ENCODE data around the gene NUP188. TPM values are rescaled to one million over a fixed set of nuclear protein-coding genes. Genes with fewer than 3 reads are reported as not detected.

NUP188 gene
- total RNA-seq, 1 experiment from 2014 or later: 80.9 TPM

DNA sequence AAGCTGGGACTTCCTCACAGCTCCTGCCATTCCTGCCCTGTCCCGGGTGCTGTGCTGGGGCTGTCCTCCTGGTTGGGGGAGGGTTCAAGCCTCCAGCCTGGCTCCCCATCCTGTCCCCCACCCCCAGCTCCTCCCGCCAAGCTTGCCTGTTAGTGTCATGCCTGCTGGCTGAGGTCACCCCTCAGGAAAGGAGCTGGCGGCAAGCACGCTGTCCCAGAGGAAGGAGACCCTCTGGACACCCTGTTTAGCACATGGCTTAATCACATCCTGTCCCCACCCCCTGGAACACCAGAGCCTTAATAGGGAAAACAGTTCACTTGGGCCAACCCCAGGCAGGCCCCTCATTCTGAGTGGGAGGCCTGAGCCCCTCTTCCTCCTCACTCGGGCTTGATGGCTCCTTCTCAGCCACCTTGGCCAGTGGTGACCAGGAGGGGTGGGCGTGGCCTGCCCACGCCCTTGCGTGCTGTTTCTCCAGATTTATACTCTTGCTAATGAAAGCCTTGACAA is 35.9 kb upstream of the NUP188 start:
- Mint-ChIP-seq H3K4me1 (ENCODE audit: low read depth, unreplicated experiment) (peaks cover 22% of the 10 kb centered on the region), H3K27ac (ENCODE audit: unreplicated experiment) (peak overlapping the region; percentile 81), H3K4me3 (ENCODE audit: unreplicated experiment) (no peak overlapping the region), H3K27me3 (ENCODE audit: insufficient read depth, unreplicated experiment) (no peaks in the 10 kb centered on the region), H3K36me3 (ENCODE audit: insufficient read depth, unreplicated experiment) (peaks cover 41% of the 10 kb centered on the region), H3K9me3 (ENCODE audit: unreplicated experiment) (no peaks in the 10 kb centered on the region)
- no TSS peak for BruUV-seq (replicated peaks)
- H3K36me3 ChIP-seq (ENCODE audit: control insufficient read depth, insufficient read depth, low read length): peaks cover 1% of the 10 kb centered on the region; the same call in 1 of the 2 replicates
- H3K27me3 ChIP-seq (replicated peaks; ENCODE audit: control insufficient read depth, insufficient read depth, low read length): no peaks in the 10 kb centered on the region
- CTCF ChIA-PET: no interaction called here
- POLR2A ChIA-PET: no interaction called here
- intact Hi-C loops (cut with micrococcal nuclease; ENCODE audit: unreplicated experiment): no loop called here
- peaks cover 19% of the 10 kb centered on the region for H3K4me1 ChIP-seq
- TF ChIP-seq, protein P1, sequence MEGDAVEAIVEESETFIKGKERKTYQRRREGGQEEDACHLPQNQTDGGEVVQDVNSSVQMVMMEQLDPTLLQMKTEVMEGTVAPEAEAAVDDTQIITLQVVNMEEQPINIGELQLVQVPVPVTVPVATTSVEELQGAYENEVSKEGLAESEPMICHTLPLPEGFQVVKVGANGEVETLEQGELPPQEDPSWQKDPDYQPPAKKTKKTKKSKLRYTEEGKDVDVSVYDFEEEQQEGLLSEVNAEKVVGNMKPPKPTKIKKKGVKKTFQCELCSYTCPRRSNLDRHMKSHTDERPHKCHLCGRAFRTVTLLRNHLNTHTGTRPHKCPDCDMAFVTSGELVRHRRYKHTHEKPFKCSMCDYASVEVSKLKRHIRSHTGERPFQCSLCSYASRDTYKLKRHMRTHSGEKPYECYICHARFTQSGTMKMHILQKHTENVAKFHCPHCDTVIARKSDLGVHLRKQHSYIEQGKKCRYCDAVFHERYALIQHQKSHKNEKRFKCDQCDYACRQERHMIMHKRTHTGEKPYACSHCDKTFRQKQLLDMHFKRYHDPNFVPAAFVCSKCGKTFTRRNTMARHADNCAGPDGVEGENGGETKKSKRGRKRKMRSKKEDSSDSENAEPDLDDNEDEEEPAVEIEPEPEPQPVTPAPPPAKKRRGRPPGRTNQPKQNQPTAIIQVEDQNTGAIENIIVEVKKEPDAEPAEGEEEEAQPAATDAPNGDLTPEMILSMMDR (IDR thresholded peaks at IDR 0.05; ENCODE audit: insufficient read depth in 1 of 2, low read depth in 1 of 2, low read length in 1 of 2, severe bottlenecking in 1 of 2, unreplicated experiment in 1 of 2): no peak
- no peak overlapping the region for H3K4me3 ChIP-seq (ENCODE audit: low read depth, low read length)
- no peaks in the 10 kb centered on the region for H3K9me3 ChIP-seq
- no peak for DNase-seq

DNA sequence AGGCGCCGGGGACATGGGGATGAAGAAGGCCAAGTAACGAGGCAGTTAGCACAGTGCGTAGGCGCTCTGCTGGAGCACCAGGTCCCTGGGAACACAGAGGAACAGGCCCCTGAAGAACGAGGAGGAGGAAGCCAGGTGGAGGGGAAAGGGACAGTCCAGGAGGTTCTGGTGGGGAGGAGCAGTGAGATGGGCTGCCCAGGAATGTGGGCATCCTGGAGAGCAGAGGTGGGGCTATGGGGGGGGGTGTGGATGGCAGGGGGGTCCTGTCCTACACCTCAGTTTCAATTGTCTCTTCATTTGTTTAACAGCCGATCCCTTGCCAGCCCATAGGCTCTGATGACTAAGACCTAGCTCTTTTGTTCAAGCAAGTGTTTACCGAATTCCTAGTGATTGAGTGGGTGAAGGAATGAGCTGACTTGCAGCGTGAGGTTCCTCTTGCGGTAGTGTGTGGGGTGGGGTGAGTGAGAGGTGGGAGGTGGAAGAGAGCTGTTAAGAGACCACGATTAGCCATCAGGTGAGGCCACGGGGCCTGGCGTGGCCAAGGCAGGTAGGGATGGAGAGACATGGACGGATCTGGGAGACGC is 35.1 kb upstream of the NUP188 start:
- CTCF ChIA-PET: interaction anchor here (0.7 to 0.9 kb wide), 3 partner anchors 15 to 94 kb away, joined by 3 to 6 read pairs (median 3); partner anchors contain the start of gene ENDOG
- H3K4me3 ChIP-seq (ENCODE audit: low read depth, low read length): no peak overlapping the region
- POLR2A ChIA-PET: interaction anchor here (0.5 to 0.8 kb wide), 3 partner anchors 36 to 662 kb away, joined by 3 to 6 read pairs (median 3); partner anchors contain the start of gene ENDOG
- H3K27me3 ChIP-seq (replicated peaks; ENCODE audit: control insufficient read depth, insufficient read depth, low read length): no peaks in the 10 kb centered on the region
- intact Hi-C loops (cut with micrococcal nuclease; ENCODE audit: unreplicated experiment): no loop called here
- no peaks in the 10 kb centered on the region for H3K9me3 ChIP-seq
- DNase-seq: peak; percentile 52 to 53
- H3K36me3 Mint-ChIP-seq (ENCODE audit: insufficient read depth, unreplicated experiment): peaks cover 49% of the 10 kb centered on the region
- no TSS peak for BruUV-seq (replicated peaks)
- H3K4me3 Mint-ChIP-seq (ENCODE audit: unreplicated experiment): peak overlapping the region; percentile 7
- no peaks in the 10 kb centered on the region for H3K27me3 Mint-ChIP-seq (ENCODE audit: insufficient read depth, unreplicated experiment)
- H3K4me1 Mint-ChIP-seq (ENCODE audit: low read depth, unreplicated experiment): peaks cover 22% of the 10 kb centered on the region
- peak overlapping the region; percentile 81 for H3K27ac Mint-ChIP-seq (ENCODE audit: unreplicated experiment)
- H3K9me3 Mint-ChIP-seq (ENCODE audit: unreplicated experiment): no peaks in the 10 kb centered on the region
- H3K36me3 ChIP-seq (ENCODE audit: control insufficient read depth, insufficient read depth, low read length): peaks cover 1% of the 10 kb centered on the region; the same call in 1 of the 2 replicates
- TF ChIP-seq, protein P1 (IDR thresholded peaks at IDR 0.05; ENCODE audit: insufficient read depth in 1 of 2, low read depth in 1 of 2, low read length in 1 of 2, severe bottlenecking in 1 of 2, unreplicated experiment in 1 of 2): no peak
- H3K4me1 ChIP-seq: peaks cover 19% of the 10 kb centered on the region

GRCh38 chr9:128913048-128913900 is 34.2 kb upstream of the NUP188 start:
- DNase-seq: no peak
- ChIA-PET CTCF (interaction anchor here (0.9 kb wide), 1 partner anchor 95 kb away, joined by 3 read pairs; the partner anchor contains the start of gene ENDOG), POLR2A (interaction anchor here (0.5 to 0.8 kb wide), 3 partner anchors 37 to 663 kb away, joined by 3 to 6 read pairs (median 3); partner anchors contain the start of gene ENDOG)
- Histone ChIP-seq H3K4me1 (peaks cover 19% of the 10 kb centered on the region), H3K27me3 (replicated peaks; ENCODE audit: control insufficient read depth, insufficient read depth, low read length) (no peaks in the 10 kb centered on the region), H3K36me3 (ENCODE audit: control insufficient read depth, insufficient read depth, low read length) (no peaks in the 10 kb centered on the region; the same call in 1 of the 2 replicates), H3K9me3 (no peaks in the 10 kb centered on the region), H3K4me3 (ENCODE audit: low read depth, low read length) (no peak overlapping the region)
- intact Hi-C loops (cut with micrococcal nuclease; ENCODE audit: unreplicated experiment): no loop called here
- no peaks in the 10 kb centered on the region for H3K27me3 Mint-ChIP-seq (ENCODE audit: insufficient read depth, unreplicated experiment)
- TF ChIP-seq, protein P1 (IDR thresholded peaks at IDR 0.05; ENCODE audit: insufficient read depth in 1 of 2, low read depth in 1 of 2, low read length in 1 of 2, severe bottlenecking in 1 of 2, unreplicated experiment in 1 of 2): no peak
- no TSS peak for BruUV-seq (replicated peaks)
- peaks cover 22% of the 10 kb centered on the region for H3K4me1 Mint-ChIP-seq (ENCODE audit: low read depth, unreplicated experiment)
- H3K36me3 Mint-ChIP-seq (ENCODE audit: insufficient read depth, unreplicated experiment): peaks cover 58% of the 10 kb centered on the region
- H3K9me3 Mint-ChIP-seq (ENCODE audit: unreplicated experiment): no peaks in the 10 kb centered on the region
- H3K27ac Mint-ChIP-seq (ENCODE audit: unreplicated experiment): peak overlapping the region; percentile 81
- no peak overlapping the region for H3K4me3 Mint-ChIP-seq (ENCODE audit: unreplicated experiment)
